Pancreas (tissue), 10 donors: ENCODE measurements around the gene LAMTOR1. TPM values are rescaled to one million over a fixed set of nuclear protein-coding genes. Genes with fewer than 3 reads are reported as not detected.

ENCODE experiments used
- ATAC-seq, 4 donors: fragments of 200-7000 bp; cut with Tn5 transposase; one replicate each; pipeline versions ENCODE4 v1.8.0 to v1.9.1; 2020; ENCODE audit warnings: mild to moderate bottlenecking in 4 of 4, moderate library complexity in 4 of 4
- DNase-seq, 6 donors: peaks; one replicate each; pipeline ENCODE4 v3.0.0-alpha.2; 2020
- FAIRE-seq: peaks from 2 replicates; lab custom pipeline; 2012; peaks lifted over from hg19 to GRCh38; lab: Jason Lieb, UNC
- H3K27ac ChIP-seq, 4 donors: fragments of 200-600 bp; sonication (generic); 1 replicate in 3 of 4; 2 replicates in 1 of 4; pipeline versions ENCODE4 v1.5.0 to v1.8.0; 2020
- H3K27me3 ChIP-seq, 4 donors: fragments of 200-600 bp; one replicate each; pipeline ENCODE4 v1.8.0; 2021
- H3K36me3 ChIP-seq, 3 donors: fragments of 200-600 bp; sonication (generic) in 1 of 3; one replicate each; pipeline versions ENCODE4 v1.5.0 to v1.8.0; 2020 to 2021
- H3K4me1 ChIP-seq, 3 donors: fragments of 200-600 bp; one replicate each; pipeline ENCODE4 v1.8.0; 2021
- H3K4me3 ChIP-seq, 4 donors: fragments of 200-600 bp; sonication (generic) in 2 of 4; one replicate each; pipeline versions ENCODE4 v1.5.0 to v1.8.0; 2020 to 2021
- H3K9me3 ChIP-seq, 4 donors: fragments of 200-600 bp; one replicate each; pipeline ENCODE4 v1.8.0; 2021
- WGBS, 2 donors: extraction: QIAGEN DNeasy Blood & Tissue Kit; methylation state at CpG; one replicate each; pipeline ENCODE4 v1.1.7; 2013; 5-methylcytosine and 5-hydroxymethylcytosine counted together
- intact Hi-C, 3 donors: fragments of 100-400 bp; cut with DNase I; formaldehyde crosslinking; loops; one replicate each; pipeline versions ENCODE4 v1.11.1 to v1.14.2; 2022
- polyA plus RNA-seq, 2 donors: library from polyadenylated mRNA; stranded (reverse); fragments of 200-250 nt; gene quantifications; one replicate each; pipeline ENCODE4 v1.2.3, GENCODE V29; 2013
- total RNA-seq, 6 donors: library from RNA; stranded (reverse); fragmentation: NEBNext Ultra II Directional in 4 of 6; extraction: Animal tissue kit (Norgen Biotek cat#: 25700) in 4 of 6; gene quantifications; one replicate each; pipeline versions ENCODE4 v1.2.1 to v1.2.4, GENCODE V29; 2021 to 2023
- TF ChIP-seq, protein P1 (sequence below), 4 donors: fragments of 200-600 bp; sonication (generic) in 3 of 4; IDR thresholded peaks; one replicate each; pipeline versions ENCODE4 v1.5.0 to v1.8.0; 2021; ENCODE audit warnings: antibody characterized with exemption in 4 of 4
- donor health status: healthy with polysubstance abuse.
- donor health status: DM: no; HTN: no; CAD: no; lungs with moderate emphysema.
- donor health status: DM: no; HTN: no; CAD: no.
- donor health status: control.
- donor health status: control.
- donor health status: Bipolar disorder and iron deficiency.
- donor health status: DM: yes; HTN: yes; CAD: no.
- donor health status: DM: no; HTN: no; CAD: no.
- donor health status: DM: no; HTN: no; CAD: no.
- donor health status: DM: yes; HTN: yes; CAD: no.

The LAMTOR1 gene
- total and polyA plus RNA-seq, 8 donors, result 24.9 to 71.8 (median 35.5) TPM

DNA sequence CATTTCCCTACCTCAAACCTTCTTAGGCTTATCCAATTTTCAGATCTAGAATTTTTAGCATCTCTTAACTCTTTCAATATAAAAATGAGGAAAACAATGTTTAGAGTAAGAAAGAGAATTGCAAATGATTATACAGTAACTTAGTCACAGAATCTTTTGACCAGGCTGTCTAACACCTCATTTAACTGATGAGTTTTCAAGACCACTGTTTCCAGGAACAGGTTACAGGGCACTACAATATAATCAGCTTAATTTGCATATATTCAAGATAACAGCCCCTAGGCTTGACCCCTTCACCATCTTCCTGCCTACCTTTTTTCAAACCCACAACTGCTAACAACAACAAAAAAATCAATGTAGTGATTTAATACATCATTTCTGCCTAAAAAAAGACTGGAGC lies 35.4 kb downstream of the LAMTOR1 start:
- Histone ChIP-seq H3K27ac (no peak overlapping the region), H3K4me1 (peaks cover 3 to 24% (median 4%) of the 10 kb centered on the region in 3 donors), H3K27me3 (no peaks in the 10 kb centered on the region), H3K36me3 (peaks cover 0 to 6% (median 0%) of the 10 kb centered on the region in 3 donors), H3K9me3 (no peaks in the 10 kb centered on the region), H3K4me3 (no peak overlapping the region)
- DNase-seq (no peak), ATAC-seq (no peak), FAIRE-seq (no peak)
- TF ChIP-seq, protein P1, sequence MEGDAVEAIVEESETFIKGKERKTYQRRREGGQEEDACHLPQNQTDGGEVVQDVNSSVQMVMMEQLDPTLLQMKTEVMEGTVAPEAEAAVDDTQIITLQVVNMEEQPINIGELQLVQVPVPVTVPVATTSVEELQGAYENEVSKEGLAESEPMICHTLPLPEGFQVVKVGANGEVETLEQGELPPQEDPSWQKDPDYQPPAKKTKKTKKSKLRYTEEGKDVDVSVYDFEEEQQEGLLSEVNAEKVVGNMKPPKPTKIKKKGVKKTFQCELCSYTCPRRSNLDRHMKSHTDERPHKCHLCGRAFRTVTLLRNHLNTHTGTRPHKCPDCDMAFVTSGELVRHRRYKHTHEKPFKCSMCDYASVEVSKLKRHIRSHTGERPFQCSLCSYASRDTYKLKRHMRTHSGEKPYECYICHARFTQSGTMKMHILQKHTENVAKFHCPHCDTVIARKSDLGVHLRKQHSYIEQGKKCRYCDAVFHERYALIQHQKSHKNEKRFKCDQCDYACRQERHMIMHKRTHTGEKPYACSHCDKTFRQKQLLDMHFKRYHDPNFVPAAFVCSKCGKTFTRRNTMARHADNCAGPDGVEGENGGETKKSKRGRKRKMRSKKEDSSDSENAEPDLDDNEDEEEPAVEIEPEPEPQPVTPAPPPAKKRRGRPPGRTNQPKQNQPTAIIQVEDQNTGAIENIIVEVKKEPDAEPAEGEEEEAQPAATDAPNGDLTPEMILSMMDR (IDR thresholded peaks at IDR 0.05), result no peak
- intact Hi-C loops, result no loop called here

DNA sequence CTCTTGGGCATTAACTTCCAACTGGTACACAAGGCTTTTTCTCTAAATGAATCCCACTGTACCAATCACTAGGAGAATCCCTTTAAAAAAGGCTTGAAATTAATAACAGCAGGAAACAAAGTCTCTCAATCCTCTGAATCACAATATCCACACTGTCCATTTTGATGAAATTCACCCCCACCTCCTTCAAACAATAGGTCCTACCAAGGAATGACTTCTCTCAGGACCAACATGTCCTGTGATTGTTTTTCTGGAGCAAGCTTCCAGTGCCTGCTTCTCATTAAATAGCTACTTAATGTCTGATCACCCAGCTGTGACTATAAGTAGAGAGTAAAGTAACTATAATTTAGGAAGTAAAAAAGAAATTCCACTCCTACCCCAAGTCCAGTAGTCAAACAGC lies 35.8 kb downstream of the LAMTOR1 start:
- peaks cover 3 to 24% (median 4%) of the 10 kb centered on the region in 3 donors for H3K4me1 ChIP-seq
- DNase-seq, result no peak
- no peak for ATAC-seq

DNA sequence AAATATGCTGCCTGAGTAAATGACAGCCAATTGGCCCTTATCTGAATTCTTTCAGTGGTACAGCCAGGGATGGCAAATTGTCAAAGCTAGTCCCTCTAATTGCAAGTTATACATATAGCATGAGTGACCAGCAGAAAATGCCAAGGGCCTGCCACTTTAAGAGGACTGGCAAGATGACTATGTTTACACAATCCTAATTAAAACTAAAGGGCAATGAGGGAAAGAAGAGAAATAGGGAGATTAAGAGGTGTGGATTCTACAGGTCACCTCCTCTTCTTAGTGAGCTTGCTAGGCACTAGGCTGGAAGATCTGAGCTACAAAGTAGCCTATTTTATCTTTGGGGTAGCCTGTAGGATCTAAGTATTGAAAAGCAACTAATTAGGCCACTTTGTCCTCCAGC lies 36.2 kb downstream of the LAMTOR1 start:
- DNase-seq (no peak), FAIRE-seq (no peak), ATAC-seq (no peak)
- intact Hi-C loops, result no loop called here
- no peak overlapping the region for H3K27ac ChIP-seq
- no peak overlapping the region for H3K4me3 ChIP-seq
- peaks cover 0 to 6% (median 0%) of the 10 kb centered on the region in 3 donors for H3K36me3 ChIP-seq
- H3K27me3 ChIP-seq, result no peaks in the 10 kb centered on the region
- TF ChIP-seq, protein P1 (IDR thresholded peaks at IDR 0.05), result no peak
- H3K4me1 ChIP-seq, result peaks cover 3 to 24% (median 4%) of the 10 kb centered on the region in 3 donors
- H3K9me3 ChIP-seq, result no peaks in the 10 kb centered on the region

More for the DNA sequence above, 35.8 kb downstream of the LAMTOR1 start:
- Histone ChIP-seq H3K9me3 (no peaks in the 10 kb centered on the region), H3K36me3 (peaks cover 0 to 6% (median 0%) of the 10 kb centered on the region in 3 donors), H3K27me3 (no peaks in the 10 kb centered on the region), H3K4me3 (no peak overlapping the region), H3K27ac (no peak overlapping the region)
- TF ChIP-seq, protein P1 (IDR thresholded peaks at IDR 0.05), result no peak
- FAIRE-seq, result no peak
- intact Hi-C loops, result no loop called here

DNA sequence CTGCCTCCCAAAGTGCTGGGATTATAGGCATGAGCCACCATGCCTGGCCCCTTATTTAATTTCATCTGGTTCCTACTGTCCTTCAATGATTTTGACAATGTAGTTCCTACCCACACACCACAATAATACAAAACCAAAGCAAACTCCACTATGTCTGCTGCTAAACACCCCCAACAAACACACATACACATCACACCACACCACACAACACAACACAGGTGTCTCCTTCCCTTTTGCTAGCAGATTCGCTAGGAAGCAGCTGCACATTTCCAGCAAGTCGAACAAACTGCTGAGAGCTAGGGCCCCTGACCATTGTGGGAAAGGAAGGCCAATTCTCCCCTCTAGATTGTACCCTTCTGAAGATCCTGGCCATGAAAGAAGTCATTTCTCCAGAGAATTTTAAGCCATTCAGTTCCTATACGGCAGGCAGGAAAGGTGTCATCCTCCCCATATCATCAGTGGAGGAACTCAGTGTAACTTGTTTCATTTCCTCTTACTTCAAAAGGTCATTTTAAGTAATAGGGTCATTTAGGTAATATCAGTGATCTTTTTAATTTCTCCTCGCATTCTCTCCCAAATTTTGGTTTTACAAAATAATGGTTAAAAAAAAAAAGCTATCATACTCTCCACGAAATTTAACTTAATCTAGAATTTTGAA lies 41.2 kb downstream of the LAMTOR1 start:
- no peak for ATAC-seq
- TF ChIP-seq, protein P1 (IDR thresholded peaks at IDR 0.05), result no peak
- H3K27ac ChIP-seq, result no peak overlapping the region
- DNase-seq, result no peak
- 90 to 94% methylated on average over 5 of the region's 5 CpGs for WGBS, 2 donors
- peaks cover 0 to 2% (median 0%) of the 10 kb centered on the region in 3 donors for H3K4me1 ChIP-seq
- H3K27me3 ChIP-seq, result no peaks in the 10 kb centered on the region
- H3K4me3 ChIP-seq, result no peak overlapping the region
- no peaks in the 10 kb centered on the region for H3K36me3 ChIP-seq
- intact Hi-C loops, result no loop called here
- no peaks in the 10 kb centered on the region for H3K9me3 ChIP-seq
- no peak for FAIRE-seq

DNA sequence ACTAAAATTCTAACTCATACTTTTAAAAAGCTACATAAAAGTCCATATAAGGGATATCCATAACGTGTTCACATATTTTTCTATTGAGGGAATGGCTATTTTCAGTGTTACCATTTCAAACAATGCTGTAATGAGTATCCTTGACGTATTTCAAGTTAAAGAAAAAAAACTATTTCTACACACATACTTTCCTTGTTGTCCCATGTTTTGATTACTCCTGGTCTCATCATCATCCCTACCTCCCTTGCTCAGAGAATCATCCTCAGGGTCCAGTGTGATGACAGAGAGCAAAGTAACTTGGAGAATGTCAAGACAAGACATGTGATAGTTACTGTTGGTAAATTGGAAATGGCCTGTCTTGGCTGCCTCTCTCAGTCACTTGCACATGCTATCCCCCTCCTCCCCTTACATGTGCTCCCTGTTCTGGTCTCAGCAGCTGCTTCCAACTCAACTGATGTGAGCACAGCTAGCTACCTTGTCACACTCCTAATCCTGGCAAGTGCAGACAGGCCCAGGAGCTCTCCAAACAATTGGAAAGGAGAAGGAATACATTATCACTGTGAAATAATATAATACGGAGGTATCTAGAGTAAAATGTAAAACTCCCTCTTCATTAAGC lies 44.6 kb downstream of the LAMTOR1 start:
- ATAC-seq, result no peak
- intact Hi-C loops, result no loop called here
- no peaks in the 10 kb centered on the region for H3K9me3 ChIP-seq
- FAIRE-seq, result no peak
- no peak overlapping the region for H3K4me3 ChIP-seq
- H3K27me3 ChIP-seq, result no peaks in the 10 kb centered on the region
- no peaks in the 10 kb centered on the region for H3K4me1 ChIP-seq
- TF ChIP-seq, protein P1 (IDR thresholded peaks at IDR 0.05), result no peak
- DNase-seq, result no peak
- H3K36me3 ChIP-seq, result no peaks in the 10 kb centered on the region
- 85 to 87% methylated on average over 3 of the region's 3 CpGs for WGBS, 2 donors
- no peak overlapping the region for H3K27ac ChIP-seq
